NCI-H2171 treated with DMSO at 0.1 percent for 48 hours (cell line): ENCODE measurements around the gene MLN.
"Not testable (repeated sequence)": the region's sequence is repeated elsewhere in the genome, so short reads cannot be mapped to it uniquely, and the experiment has no call there.

Experiments used
- DNase-seq: peaks from one replicate; lab custom pipeline; 2025; lab: John Stamatoyannopoulos, UW

The MLN gene

GRCh38 chr6:33834401-33835392 is 30.9 kb upstream of the MLN start:
- no peak for DNase-seq

GRCh38 chr6:33833599-33833998 is 29.8 kb upstream of the MLN start:
- no peak for DNase-seq

GRCh38 chr6:33832831-33833230 is 29.0 kb upstream of the MLN start:
- not testable (repeated sequence) for DNase-seq

GRCh38 chr6:33831725-33832124 is 27.9 kb upstream of the MLN start:
- not testable (repeated sequence) for DNase-seq

- no peak for DNase-seq
Measured at GRCh38 chr6:33830635-33831240, 26.9 kb upstream of the MLN start.

GRCh38 chr6:33828764-33829731 is 25.2 kb upstream of the MLN start:
- DNase-seq, result peak; percentile 29

GRCh38 chr6:33828452-33828763 is 24.6 kb upstream of the MLN start:
- DNase-seq, result no peak

- no peak for DNase-seq
Measured at GRCh38 chr6:33827546-33828451, 24.0 kb upstream of the MLN start.

- DNase-seq, result no peak
Measured at GRCh38 chr6:33826537-33826936, 22.7 kb upstream of the MLN start.

GRCh38 chr6:33824461-33825154 is 20.8 kb upstream of the MLN start:
- DNase-seq, result no peak

- no peak for DNase-seq
Measured at GRCh38 chr6:33823806-33824205, 20.0 kb upstream of the MLN start.

GRCh38 chr6:33822575-33823395 is 19.0 kb upstream of the MLN start:
- DNase-seq, result peak; percentile 84

- no peak for DNase-seq
Measured at GRCh38 chr6:33820784-33821520, 17.1 kb upstream of the MLN start.

- DNase-seq, result peak; percentile 84
Measured at GRCh38 chr6:33820243-33820642, 16.4 kb upstream of the MLN start.

GRCh38 chr6:33819021-33819420 is 15.2 kb upstream of the MLN start:
- no peak for DNase-seq

GRCh38 chr6:33818293-33818692 is 14.5 kb upstream of the MLN start:
- DNase-seq, result no peak

- DNase-seq, result no peak
Measured at GRCh38 chr6:33817489-33817888, 13.7 kb upstream of the MLN start.

GRCh38 chr6:33816911-33817310 is 13.1 kb upstream of the MLN start:
- no peak for DNase-seq

- DNase-seq, result peak; percentile 68
Measured at GRCh38 chr6:33815854-33816253, 12.1 kb upstream of the MLN start.
